BLaER1 (cell line): ENCODE data around the gene SLC25A25.
A peak's percentile ranks its signal among the peaks of the same experiment; 100 is the strongest.

Source experiments
- H3K27ac ChIP-seq: shearing (Covaris generic); formaldehyde crosslinking; 2 replicates; pipeline ENCODE4 v1.8.1; 2022
- H3K27me3 ChIP-seq: shearing (Covaris generic); formaldehyde crosslinking; 2 replicates; pipeline ENCODE4 v1.8.1; 2022
- H3K36me3 ChIP-seq: shearing (Covaris generic); formaldehyde crosslinking; 2 replicates; pipeline ENCODE4 v1.8.1; 2022
- H3K4me1 ChIP-seq: shearing (Covaris generic); formaldehyde crosslinking; 2 replicates; pipeline ENCODE4 v1.8.1; 2022
- H3K4me2 ChIP-seq: shearing (Covaris generic); formaldehyde crosslinking; 2 replicates; pipeline ENCODE4 v1.8.1; 2022
- H3K4me3 ChIP-seq: shearing (Covaris generic); formaldehyde crosslinking; 2 replicates; pipeline ENCODE4 v1.8.1; 2022
- H3K9ac ChIP-seq: shearing (Covaris generic); formaldehyde crosslinking; 2 replicates; pipeline ENCODE4 v1.8.1; 2022
- H3K9me3 ChIP-seq: shearing (Covaris generic); formaldehyde crosslinking; 2 replicates; pipeline ENCODE4 v1.8.1; 2022
- H4K20me1 ChIP-seq: shearing (Covaris generic); formaldehyde crosslinking; 2 replicates; pipeline ENCODE4 v1.8.1; 2022
- Cebpa-rat ChIP-seq: shearing (Covaris generic); IDR thresholded peaks from 2 replicates; pipeline ENCODE4 v1.8.1; 2022

SLC25A25 gene

GRCh38 chr9:128087262-128087661, 19.2 kb downstream of the SLC25A25 start:
- peaks cover 28% of the 10 kb centered on the region for H3K36me3 ChIP-seq
- no peaks in the 10 kb centered on the region for H3K9me3 ChIP-seq
- no peaks in the 10 kb centered on the region for H3K27me3 ChIP-seq
- peak overlapping the region; percentile 68; the same call in 1 of the 2 replicates for H3K4me2 ChIP-seq
- no peak overlapping the region for H3K4me3 ChIP-seq
- H3K9ac ChIP-seq: no peak overlapping the region
- H4K20me1 ChIP-seq: peaks cover 95% of the 10 kb centered on the region
- H3K4me1 ChIP-seq: peaks cover 52% of the 10 kb centered on the region
- H3K27ac ChIP-seq: no peak overlapping the region
- no peak for TF ChIP-seq Cebpa-rat

DNA sequence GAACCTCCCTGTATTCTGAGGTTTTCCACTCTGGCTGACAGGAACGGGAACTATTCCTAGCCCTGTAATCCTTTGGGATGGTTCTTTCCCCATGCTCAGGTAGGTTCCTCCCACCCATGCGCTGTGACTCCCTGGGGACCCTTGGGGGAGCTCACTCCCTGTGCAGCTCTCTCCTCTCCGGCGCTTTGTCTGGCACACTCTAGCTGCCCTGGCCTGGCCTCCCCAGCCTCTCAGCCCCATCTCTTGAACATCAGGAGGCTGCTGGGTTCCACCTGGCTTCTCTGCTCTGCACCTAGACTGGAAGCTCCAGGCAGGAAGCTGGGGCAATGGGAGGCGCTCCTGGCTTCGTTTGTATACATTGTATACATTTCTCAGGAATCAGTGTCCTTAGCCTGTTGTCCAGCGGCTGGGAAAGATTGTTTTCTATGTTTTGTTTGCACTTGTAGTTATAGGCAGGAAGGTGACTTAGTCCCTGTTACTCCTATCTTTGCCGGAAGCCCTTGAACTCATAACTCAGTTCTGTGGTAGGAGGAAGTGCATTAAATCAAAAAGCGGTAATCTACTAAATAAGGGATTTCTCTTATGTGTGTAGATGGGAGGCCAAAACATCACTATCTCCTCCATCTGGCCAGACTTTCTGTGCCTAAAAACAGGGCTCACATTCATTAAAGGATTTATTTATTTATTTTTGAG, 20.4 kb downstream of the SLC25A25 start:
- TF ChIP-seq Cebpa-rat: no peak
- H3K36me3 ChIP-seq: peaks cover 26% of the 10 kb centered on the region

DNA sequence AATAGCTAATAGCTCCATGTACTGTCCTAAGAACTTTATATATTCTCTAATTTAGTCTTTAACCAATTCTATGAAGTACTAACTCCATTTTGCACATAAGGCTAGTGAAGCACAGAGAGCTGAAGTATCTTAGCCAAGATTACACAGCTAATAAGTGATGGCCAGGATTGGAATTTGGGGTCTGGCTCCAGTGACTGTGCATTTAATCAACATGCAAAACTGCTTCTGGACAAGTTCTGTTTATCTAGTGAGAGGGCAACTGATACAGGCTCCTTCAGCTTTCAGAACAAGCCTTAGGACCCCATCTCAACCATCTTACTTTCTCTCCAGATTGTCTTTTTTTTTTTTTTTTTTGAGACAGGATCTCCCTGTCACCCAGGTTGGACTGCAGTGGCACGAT, 21.3 kb downstream of the SLC25A25 start:
- Histone ChIP-seq H3K4me3 (no peak overlapping the region), H3K27me3 (no peaks in the 10 kb centered on the region), H3K36me3 (peaks cover 25% of the 10 kb centered on the region), H3K4me2 (no peak overlapping the region), H3K9me3 (no peaks in the 10 kb centered on the region), H3K27ac (no peak overlapping the region), H3K4me1 (peaks cover 67% of the 10 kb centered on the region), H3K9ac (no peak overlapping the region), H4K20me1 (peaks cover 99% of the 10 kb centered on the region)
- no peak for TF ChIP-seq Cebpa-rat

More for the DNA sequence above, 20.4 kb downstream of the SLC25A25 start:
- Histone ChIP-seq H3K4me1 (peaks cover 58% of the 10 kb centered on the region), H3K4me3 (no peak overlapping the region), H3K4me2 (peak overlapping the region; percentile 68), H3K9ac (peak overlapping the region; percentile 20; the same call in 1 of the 2 replicates), H3K9me3 (no peaks in the 10 kb centered on the region), H3K27ac (0 out of 2 replicates have a peak overlapping the region, but pooled peaks have one; percentile 10), H4K20me1 (peaks cover 99% of the 10 kb centered on the region), H3K27me3 (no peaks in the 10 kb centered on the region)

GRCh38 chr9:128091144-128091543, 23.1 kb downstream of the SLC25A25 start:
- H3K4me2 ChIP-seq: peak overlapping the region; percentile 94
- H3K27me3 ChIP-seq: no peaks in the 10 kb centered on the region
- H3K9ac ChIP-seq: peak overlapping the region; percentile 67; the same call in 1 of the 2 replicates
- H3K36me3 ChIP-seq: peaks cover 19% of the 10 kb centered on the region
- TF ChIP-seq Cebpa-rat: no peak
- peaks cover 95% of the 10 kb centered on the region for H4K20me1 ChIP-seq
- no peaks in the 10 kb centered on the region for H3K9me3 ChIP-seq
- peaks cover 84% of the 10 kb centered on the region for H3K4me1 ChIP-seq
- no peak overlapping the region; the same call in 1 of the 2 replicates for H3K4me3 ChIP-seq
- no peak overlapping the region; the same call in 1 of the 2 replicates for H3K27ac ChIP-seq

DNA sequence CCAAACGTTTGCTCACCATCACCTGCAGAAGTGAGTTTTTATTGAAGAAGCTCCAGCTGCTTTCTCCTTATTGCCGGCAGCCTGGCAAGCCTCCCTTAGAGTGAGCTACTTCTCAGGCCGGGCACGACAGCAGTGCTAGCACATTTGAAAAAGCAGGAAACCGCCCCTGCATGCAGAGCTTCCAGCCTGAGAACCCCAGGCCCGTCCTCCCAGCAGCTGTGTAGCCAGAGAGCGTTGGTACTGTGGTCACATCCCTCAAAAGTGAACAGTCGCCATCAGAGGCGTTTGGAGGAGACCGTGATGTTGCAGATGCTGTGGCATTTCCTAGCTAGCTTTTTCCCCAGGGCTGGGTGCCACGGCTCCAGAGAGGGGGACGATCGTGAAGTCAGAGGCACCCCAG, 23.5 kb downstream of the SLC25A25 start:
- H3K27ac ChIP-seq: peak overlapping the region; percentile 74
- peak overlapping the region; percentile 94 for H3K4me2 ChIP-seq
- H3K27me3 ChIP-seq: no peaks in the 10 kb centered on the region
- H3K36me3 ChIP-seq: peaks cover 14% of the 10 kb centered on the region
- peaks cover 95% of the 10 kb centered on the region for H4K20me1 ChIP-seq
- H3K9ac ChIP-seq: peak overlapping the region; percentile 67
- H3K9me3 ChIP-seq: no peaks in the 10 kb centered on the region
- peaks cover 89% of the 10 kb centered on the region for H3K4me1 ChIP-seq
- H3K4me3 ChIP-seq: peak overlapping the region; percentile 37; the same call in 1 of the 2 replicates
- TF ChIP-seq Cebpa-rat: no peak

GRCh38 chr9:128092199-128092977, 24.4 kb downstream of the SLC25A25 start:
- Histone ChIP-seq H3K9me3 (no peaks in the 10 kb centered on the region), H3K4me2 (peak overlapping the region; percentile 94), H3K9ac (peak overlapping the region; percentile 67), H3K27ac (peak overlapping the region; percentile 74), H4K20me1 (peaks cover 95% of the 10 kb centered on the region), H3K27me3 (no peaks in the 10 kb centered on the region), H3K36me3 (peaks cover 17% of the 10 kb centered on the region; the same call in 1 of the 2 replicates), H3K4me3 (peak overlapping the region; percentile 37; the same call in 1 of the 2 replicates), H3K4me1 (peaks cover 93% of the 10 kb centered on the region)
- TF ChIP-seq Cebpa-rat: no peak

GRCh38 chr9:128093011-128093410, 25.0 kb downstream of the SLC25A25 start:
- Histone ChIP-seq H3K4me3 (0 out of 2 replicates have a peak overlapping the region, but pooled peaks have one; percentile 9), H3K4me1 (peaks cover 93% of the 10 kb centered on the region), H3K27me3 (no peaks in the 10 kb centered on the region), H3K4me2 (peak overlapping the region; percentile 94), H4K20me1 (peaks cover 95% of the 10 kb centered on the region), H3K9me3 (no peaks in the 10 kb centered on the region), H3K36me3 (peaks cover 17% of the 10 kb centered on the region; the same call in 1 of the 2 replicates), H3K27ac (peak overlapping the region; percentile 74), H3K9ac (peak overlapping the region; percentile 67)
- TF ChIP-seq Cebpa-rat: no peak

- Histone ChIP-seq H3K4me2 (peak overlapping the region; percentile 94), H4K20me1 (peaks cover 95% of the 10 kb centered on the region), H3K4me3 (peak overlapping the region; percentile 12; the same call in 1 of the 2 replicates), H3K9ac (peak overlapping the region; percentile 67), H3K36me3 (peaks cover 17% of the 10 kb centered on the region; the same call in 1 of the 2 replicates), H3K9me3 (no peaks in the 10 kb centered on the region), H3K4me1 (peaks cover 95% of the 10 kb centered on the region), H3K27ac (peak overlapping the region; percentile 74), H3K27me3 (no peaks in the 10 kb centered on the region)
- TF ChIP-seq Cebpa-rat: no peak
Measured at GRCh38 chr9:128094166-128094949, 26.3 kb downstream of the SLC25A25 start.

DNA sequence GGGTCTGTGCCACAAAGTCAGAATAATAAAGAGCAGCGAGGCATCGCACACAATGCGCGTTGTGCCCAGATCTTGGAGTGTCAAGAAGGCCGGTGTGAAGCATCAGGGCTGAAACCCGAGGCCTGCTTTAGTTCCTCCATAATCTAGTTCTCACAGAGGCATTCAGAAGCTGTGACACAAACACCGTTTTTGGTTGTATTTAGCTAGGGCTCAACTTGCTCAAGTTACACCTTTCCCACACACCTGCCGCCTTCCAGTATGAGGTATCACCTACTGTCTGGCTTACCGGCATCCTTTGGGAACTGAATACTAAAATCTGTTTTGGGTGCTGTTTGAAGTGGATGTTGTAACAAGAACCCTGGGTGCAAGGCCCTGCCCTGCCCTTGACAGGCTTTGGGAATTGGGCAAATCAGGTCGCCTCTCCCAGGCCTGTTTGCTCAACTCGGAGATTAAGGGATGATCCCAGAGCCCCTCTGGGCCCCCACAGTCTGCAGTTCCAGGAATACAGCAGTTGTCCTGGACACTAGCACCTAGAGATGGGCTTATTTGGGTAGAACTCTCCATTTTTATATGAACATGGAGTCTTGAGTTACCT, 27.0 kb downstream of the SLC25A25 start:
- no peak overlapping the region for H3K9ac ChIP-seq

More for the DNA sequence above, 27.0 kb downstream of the SLC25A25 start:
- no peaks in the 10 kb centered on the region for H3K27me3 ChIP-seq
- no peaks in the 10 kb centered on the region for H3K9me3 ChIP-seq
- peak overlapping the region; percentile 25; the same call in 1 of the 2 replicates for H3K27ac ChIP-seq
- peaks cover 95% of the 10 kb centered on the region for H4K20me1 ChIP-seq
- peak overlapping the region; percentile 94 for H3K4me2 ChIP-seq
- no peak for TF ChIP-seq Cebpa-rat
- no peak overlapping the region for H3K4me3 ChIP-seq
- peaks cover 17% of the 10 kb centered on the region; the same call in 1 of the 2 replicates for H3K36me3 ChIP-seq
- peaks cover 97% of the 10 kb centered on the region for H3K4me1 ChIP-seq
